Retinal pigment epithelial cell (primary cell): Measurements from ENCODE around the gene ENPP7.

ENCODE experiments used
- DNase-seq: peaks from one replicate; pipeline ENCODE4 v3.0.0-alpha.2; 2010; ENCODE audit warnings: low read depth
- H3K4me3 ChIP-seq: 2 replicates; pipeline ENCODE4 v1.5.1; 2011; ENCODE audit warnings: mild to moderate bottlenecking, low read length, control low read depth, moderate library complexity
- CTCF ChIP-seq: conservative IDR thresholded peaks from 2 replicates; pipeline ENCODE4 v1.5.1; 2011; ENCODE audit warnings: low read depth, low read length, control low read depth, inconsistent platforms

The ENPP7 gene

GRCh38 chr17:79702550-79703236, 28.1 kb upstream of the ENPP7 start:
- no peak for DNase-seq
- no peak overlapping the region for H3K4me3 ChIP-seq
- TF ChIP-seq CTCF, result no peak

- DNase-seq, result no peak
- TF ChIP-seq CTCF, result no peak
- no peak overlapping the region for H3K4me3 ChIP-seq
These were observed 26.1 kb upstream of the ENPP7 start for GRCh38 chr17:79704691-79705090.

- no peak for TF ChIP-seq CTCF
- no peak for DNase-seq
These were observed 25.1 kb upstream of the ENPP7 start for GRCh38 chr17:79705674-79706073.

GRCh38 chr17:79706931-79707850, 23.6 kb upstream of the ENPP7 start:
- no peak overlapping the region for H3K4me3 ChIP-seq
- TF ChIP-seq CTCF, result no peak
- DNase-seq, result no peak

More at GRCh38 chr17:79705674-79706073, 25.1 kb upstream of the ENPP7 start:
- no peak overlapping the region for H3K4me3 ChIP-seq

- no peak overlapping the region for H3K4me3 ChIP-seq
- peak; percentile 81 for TF ChIP-seq CTCF
- DNase-seq, result no peak
These were observed 22.5 kb upstream of the ENPP7 start for GRCh38 chr17:79707931-79708891.

- TF ChIP-seq CTCF, result no peak
- H3K4me3 ChIP-seq, result no peak overlapping the region
- DNase-seq, result no peak
These were observed 18.9 kb upstream of the ENPP7 start for GRCh38 chr17:79711715-79712305.
